HG03521 (cell line): Measurements from ENCODE around the gene POLR1B.
A peak's percentile ranks its signal among the peaks of the same experiment; 100 is the strongest.
"Not testable (repeated sequence)": the region's sequence is repeated elsewhere in the genome, so short reads cannot be mapped to it uniquely, and the experiment has no call there.

ENCODE experiments used
- ATAC-seq: cut with Tn5 transposase; IDR thresholded peaks from one replicate; pipeline ENCODE4 v1.9.1; 2021; ENCODE audit warnings: mild to moderate bottlenecking, moderate library complexity; ENCODE audit not compliant: unreplicated experiment

Gene POLR1B

DNA sequence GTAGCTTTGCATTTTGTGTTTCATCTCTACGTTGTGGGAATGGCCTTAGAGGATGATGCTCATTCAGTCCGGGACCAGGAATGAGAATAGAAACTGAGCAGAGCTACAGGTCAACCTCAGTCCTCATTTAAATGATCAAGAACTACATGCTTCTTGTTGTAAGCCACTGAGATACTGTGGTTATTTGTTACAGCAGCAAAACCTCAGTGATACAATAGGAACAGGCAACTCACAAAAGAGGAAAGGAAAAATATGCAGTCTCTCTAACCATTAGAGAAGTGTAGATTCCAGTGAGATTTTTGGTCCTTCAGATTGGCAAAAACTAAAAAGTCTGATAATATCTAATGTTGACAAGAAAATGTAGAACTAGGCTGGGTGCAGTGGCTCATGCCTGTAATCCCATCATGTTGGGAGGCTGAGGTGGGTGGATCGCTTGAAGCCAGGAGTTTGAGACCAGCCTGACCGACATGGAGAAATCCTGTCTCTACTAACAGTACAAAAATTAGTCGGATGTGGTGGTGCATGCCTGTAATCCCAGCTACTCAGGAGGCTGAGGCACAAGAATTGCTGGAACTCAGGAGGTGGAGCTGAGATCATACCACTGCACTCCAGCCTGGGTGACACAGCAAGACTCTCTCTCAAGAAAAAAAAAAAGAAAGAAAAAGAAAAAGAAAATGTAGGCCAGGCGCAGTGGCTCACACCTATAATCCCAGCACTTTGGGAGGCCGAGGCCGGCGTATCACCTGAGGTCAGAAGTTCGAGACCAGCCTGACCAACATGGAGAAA lies 55.5 kb downstream of the POLR1B start:
- no peak for ATAC-seq

- no peak for ATAC-seq
These were observed 58.4 kb downstream of the POLR1B start for GRCh38 chr2:112600634-112601033.

DNA sequence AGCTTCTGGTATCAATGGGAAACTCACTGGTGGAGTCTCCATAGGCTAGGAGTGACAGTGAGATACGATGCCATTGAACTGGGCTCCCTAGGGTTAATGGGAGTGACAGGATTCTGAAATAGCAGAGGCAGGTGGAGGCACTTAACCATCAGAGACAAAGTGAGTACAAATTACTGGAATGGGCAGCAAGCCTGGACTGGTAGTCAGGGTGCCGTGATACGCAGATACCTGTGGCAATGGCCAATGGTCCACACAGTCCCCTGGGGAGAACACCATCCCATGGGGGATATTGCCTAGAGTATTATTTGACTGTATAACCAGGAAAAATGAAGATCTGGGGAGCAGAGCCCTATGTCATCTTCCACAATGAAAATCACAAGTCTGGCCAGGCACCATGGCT lies 59.5 kb downstream of the POLR1B start:
- no peak for ATAC-seq

DNA sequence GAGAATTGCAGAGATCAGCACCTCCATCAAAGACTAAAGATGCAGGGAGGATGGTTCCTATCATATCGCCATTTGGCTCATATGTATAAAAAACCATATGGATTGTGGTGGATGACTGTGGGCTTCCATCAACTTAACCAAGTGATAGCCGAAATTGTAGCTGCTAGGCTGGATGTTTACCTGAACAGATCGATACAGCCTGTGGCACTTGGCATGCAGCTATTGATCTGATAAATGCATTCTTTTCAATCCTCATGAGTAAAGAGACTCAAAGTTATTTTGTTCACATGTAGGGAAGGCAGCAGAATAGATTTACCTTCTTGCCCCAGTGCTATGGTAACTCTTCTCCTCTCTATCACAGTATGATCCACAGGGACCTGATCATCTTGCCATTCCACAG lies 60.7 kb downstream of the POLR1B start:
- ATAC-seq = no peak

DNA sequence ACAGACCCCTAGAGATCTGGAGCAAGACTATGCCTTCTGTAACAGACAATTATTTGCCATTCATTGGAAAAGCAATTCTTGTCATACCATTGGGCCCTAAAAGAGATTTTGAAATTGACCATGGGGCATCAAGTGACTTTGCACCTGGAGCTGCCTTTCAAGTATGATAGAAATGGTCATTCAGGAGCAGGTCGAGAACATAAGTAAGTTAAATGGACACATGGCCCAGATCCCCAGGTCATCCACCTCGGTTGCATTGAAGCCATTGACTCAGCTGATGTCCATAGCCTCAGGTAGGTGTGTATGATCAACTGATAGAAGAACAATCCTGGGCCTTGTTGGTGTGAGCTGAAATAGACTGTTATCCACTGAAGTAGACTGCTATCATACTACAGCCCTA lies 61.5 kb downstream of the POLR1B start:
- no peak for ATAC-seq

DNA sequence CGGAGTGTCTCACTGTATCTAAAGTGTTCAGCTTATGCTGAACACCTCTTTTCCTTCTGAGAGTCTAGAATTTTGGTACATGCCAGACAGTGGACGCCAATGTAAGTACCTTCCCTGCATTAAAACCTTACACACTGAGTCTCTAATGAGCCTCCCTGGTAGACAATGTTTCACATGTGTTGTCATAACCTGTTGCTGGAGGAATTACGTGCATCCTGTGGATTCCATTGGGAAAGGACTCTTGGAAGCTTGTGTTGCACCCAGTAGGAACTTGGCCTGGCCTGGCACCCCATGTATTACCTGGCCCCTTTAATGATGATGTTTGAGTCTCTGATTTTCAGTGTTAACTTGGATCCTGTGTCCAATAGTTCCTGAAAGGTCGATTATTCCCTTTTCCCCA lies 62.7 kb downstream of the POLR1B start:
- ATAC-seq = no peak

DNA sequence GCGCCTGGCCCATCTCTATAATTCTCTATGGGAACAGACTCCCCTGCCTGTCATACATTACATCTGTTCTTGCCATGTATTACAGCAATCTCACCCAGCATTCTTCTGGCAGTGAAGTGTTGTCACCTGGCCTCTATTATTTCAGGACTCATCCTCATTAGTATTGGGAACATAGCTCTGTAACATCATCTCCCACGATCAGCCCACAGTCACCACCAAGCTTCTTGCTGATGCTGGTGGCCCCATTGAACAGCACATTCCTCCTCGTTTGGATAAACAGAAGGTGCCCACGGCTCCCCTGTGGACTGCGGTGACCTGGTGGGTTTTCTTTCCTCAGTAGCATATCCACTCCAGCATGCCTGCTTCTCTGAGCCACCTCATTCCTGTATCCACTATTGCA lies 63.7 kb downstream of the POLR1B start:
- ATAC-seq = no peak

- no peak for ATAC-seq
These were observed 64.3 kb downstream of the POLR1B start for GRCh38 chr2:112606547-112606946.

- no peak for ATAC-seq
These were observed 65.6 kb downstream of the POLR1B start for GRCh38 chr2:112607680-112608438.

GRCh38 chr2:112609320-112609719 lies 67.1 kb downstream of the POLR1B start:
- ATAC-seq = not testable (repeated sequence)

DNA sequence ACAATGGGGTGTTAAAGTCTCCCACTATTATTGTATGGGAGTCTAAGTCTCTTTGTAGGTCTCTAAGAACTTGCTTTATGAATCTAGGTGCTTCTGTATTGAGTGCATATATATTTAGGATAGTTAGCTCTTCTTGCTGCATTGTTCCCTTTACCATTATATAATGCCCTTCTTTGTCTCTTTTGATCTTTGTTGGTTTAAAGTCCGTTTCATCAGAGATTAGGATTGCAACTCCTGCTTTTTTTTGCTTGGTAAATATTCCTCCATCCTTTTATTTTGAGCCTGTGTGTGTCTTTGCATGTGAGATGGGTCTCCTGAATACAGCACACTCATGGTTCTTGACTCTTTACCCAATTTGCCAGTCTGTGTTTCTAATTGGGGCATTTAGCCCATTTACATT lies 70.0 kb downstream of the POLR1B start:
- not testable (repeated sequence) for ATAC-seq

DNA sequence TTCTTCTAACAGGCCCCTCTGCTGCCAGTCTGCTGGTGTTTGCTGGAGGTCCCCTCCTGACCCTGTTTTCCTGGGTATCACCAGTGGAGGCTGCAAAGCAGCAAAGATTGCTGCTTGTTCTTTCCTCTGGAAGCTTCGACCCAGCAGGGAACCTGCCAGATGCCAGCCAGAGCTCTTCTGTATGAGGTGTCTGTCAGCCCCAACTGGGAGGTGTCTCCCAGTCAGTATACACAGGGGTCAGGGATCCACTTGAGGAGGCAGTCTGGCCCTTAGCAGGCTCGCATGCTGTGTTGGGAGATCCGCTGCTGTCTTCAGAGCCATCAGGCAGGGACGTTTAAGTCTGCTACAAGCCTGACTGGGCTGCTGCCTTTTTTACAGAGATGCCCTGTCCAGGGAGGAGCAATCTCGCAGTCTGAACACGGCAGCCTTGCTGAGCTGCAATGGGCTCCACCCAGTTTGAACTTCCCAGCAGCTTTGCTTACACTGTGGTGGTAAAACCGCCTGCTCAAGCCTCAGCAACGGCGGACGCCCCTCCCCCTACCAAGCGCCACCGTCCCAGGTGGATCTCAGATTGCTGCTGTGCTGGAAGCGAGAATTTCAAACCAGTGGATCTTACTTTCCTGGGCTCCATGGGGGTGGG lies 72.1 kb downstream of the POLR1B start:
- ATAC-seq = no peak

GRCh38 chr2:112615051-112615450 lies 72.8 kb downstream of the POLR1B start:
- ATAC-seq = no peak

GRCh38 chr2:112615798-112616197 lies 73.5 kb downstream of the POLR1B start:
- ATAC-seq = not testable (repeated sequence)

DNA sequence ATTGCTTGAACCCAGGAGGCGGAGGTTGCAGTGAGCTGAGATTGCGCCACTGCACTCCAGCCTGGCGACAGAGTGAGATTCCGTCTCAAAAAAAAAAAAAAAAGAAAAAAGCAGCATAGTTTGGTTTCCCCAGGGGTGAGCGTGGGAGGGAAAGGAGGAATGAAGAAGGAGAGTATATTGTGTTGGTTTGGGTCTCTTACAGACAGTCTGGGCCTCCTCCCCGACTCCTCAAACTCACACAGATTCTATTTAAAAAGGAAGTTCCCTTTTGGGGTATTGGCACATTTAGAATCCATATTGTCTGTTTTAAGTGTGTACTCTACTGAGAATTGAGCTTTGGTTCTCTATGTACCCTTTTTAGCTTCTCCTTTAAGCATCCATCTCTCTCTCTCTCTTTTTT lies 76.1 kb downstream of the POLR1B start:
- no peak for ATAC-seq

- no peak for ATAC-seq
These were observed 79.7 kb downstream of the POLR1B start for GRCh38 chr2:112621790-112622527.

- ATAC-seq = no peak
These were observed 80.2 kb downstream of the POLR1B start for GRCh38 chr2:112622528-112622849.

DNA sequence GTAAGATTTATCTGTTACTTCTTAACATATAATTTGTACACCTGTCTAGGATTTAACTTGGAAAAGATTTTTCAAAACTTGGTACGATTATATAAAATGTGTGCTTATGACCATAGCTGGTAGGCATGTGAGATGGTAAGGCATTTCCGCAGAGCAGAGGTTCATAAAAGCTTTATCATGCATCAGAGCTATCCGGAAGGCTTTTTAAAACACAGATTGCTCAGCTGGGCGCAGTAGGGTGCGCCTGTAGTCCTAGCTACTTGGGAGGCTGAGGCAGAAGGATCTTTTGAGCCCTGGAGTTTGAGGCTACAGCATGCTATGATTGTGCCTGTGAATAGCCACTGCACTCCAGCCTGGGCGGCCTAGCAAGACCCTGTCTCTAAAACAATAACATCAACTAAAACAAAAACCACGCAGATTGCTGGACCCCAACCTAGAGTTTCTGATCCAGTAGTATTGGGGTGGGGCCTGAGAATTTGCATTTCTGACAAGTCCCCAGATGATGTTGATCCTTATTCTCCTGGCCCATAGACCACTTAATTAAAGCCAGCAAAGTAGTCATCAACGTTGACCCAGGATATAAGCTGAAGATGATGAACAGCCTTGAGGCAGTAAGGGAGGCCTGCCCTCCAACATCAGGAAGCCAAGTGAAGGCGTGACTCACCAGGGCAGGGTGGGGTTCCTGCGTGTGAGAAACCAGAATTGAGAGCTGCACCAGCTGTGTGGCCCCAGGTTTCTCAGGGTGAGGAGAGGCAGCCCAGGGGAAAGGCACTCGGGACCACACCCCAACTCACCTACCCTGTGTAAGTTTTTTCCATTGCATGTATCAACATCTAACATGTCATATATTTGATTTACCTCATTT lies 81.9 kb downstream of the POLR1B start:
- peak; percentile 65 for ATAC-seq

- ATAC-seq = no peak
These were observed 83.3 kb downstream of the POLR1B start for GRCh38 chr2:112625474-112626114.

GRCh38 chr2:112626604-112627059 lies 84.4 kb downstream of the POLR1B start:
- no peak for ATAC-seq
